GM11168 (cell line): Measurements from ENCODE around the gene SNN.

ENCODE experiments used
- in situ Hi-C: fragments of 300-500 bp; cut with MboI; formaldehyde crosslinking; loops from one replicate; pipeline ENCODE4 v1.12.0; 2022; ENCODE audit warnings: low sequenced_read_pairs; ENCODE audit not compliant: unreplicated experiment

The SNN gene

DNA sequence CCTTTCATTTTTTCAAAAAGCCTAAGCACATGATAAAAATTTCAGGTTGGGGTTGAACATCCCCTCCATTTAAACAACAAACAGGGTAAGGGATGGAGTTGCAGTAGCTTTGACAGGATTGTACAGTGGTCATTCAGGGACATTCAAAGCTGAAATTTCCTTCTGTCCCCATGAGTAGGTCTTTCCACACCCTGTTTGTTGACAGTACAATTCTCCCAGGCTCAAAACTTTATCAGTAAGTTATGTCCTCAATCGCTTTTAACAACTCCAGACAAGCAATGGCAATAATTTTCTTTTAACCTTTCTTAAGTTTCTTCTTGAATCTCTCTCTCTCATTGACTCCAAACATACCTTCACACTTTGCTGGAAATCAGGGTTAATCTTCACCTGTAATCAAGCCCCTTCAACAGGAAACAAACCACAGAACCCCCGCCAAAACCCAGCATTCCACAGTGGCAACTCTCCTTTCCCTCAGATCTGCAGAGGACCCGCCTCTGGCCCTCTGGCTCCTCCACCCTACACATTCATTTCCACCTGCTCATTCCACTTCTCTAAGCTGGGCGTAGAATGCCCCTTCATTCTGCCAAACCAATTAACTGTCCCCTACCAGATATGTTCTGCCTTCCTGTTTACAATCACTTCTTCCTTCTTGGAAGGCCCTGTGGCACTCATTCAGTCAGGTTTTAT is 53.7 kb downstream of the SNN start:
- in situ Hi-C loops: no loop called here

DNA sequence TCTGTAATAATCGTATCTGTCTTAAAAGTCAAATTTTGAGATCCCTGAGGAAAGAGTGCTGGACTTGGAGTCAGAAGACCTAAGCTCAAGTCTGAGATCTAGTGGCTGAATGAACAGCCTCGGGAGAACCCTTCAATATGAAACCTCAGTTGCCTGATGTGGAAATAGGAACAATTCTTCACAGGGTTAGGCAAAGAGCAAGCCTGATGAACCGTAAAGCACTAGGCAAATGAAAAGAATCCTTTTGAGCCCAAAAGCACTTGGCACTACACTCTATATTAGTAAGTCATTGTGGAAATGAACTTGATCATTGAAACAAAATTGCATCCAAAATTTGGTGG is 54.2 kb downstream of the SNN start:
- in situ Hi-C loops: no loop called here

- in situ Hi-C loops: no loop called here
These were observed 57.2 kb downstream of the SNN start for GRCh38 chr16:11725457-11725856.

DNA sequence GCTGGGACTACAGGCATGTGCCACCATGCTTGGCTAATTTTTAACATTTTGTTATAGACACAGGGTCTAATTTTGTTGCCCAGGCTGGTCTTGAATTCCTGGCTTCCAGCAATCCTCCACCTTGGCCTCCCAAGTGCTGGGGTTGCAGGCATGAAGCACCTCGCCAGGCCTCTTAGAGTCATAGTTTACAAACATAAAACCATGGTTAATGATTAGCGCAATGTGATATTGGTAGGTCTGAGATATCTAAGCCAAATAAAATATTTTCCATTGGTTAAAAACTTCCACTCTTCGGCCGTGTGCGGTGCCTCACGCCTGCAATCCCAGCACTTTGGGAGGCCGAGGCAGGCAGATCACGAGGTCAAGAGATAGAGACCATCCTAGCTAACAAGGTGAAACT is 57.8 kb downstream of the SNN start:
- in situ Hi-C loops: no loop called here

DNA sequence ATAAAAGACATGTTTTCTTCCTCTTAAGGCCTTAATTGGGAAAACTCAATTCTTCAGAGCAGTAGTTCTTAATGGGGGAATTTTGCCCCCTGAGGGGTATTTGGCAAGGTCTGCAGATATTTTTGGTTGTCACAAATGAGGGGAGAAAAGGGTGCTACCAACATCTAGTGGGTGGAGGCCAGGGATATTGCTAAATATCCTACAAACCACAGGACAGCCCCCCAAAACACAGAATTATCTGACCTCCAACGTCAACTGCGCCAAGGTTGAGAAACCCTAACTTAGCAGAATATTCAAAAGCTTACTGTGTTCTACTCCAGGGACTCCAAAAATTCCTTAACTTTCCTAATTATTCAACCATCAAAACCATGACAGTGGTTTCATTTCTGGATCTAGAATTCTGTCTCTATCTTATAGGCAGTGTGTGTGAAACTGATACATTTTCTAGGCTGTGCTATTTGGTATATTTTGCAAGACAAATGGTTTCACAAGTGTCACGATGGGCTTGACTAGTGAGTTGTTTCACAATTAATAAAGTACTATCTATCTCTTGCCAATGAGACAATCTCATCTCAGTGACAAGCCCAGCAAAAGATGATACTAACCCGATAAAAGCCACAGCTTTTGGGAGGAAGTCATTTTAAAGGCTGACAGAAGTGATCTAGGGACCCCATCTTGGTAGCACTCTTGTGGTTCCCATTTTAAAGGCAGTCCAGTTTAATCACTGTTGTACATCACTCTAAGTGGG is 59.7 kb downstream of the SNN start:
- in situ Hi-C loops: no loop called here
